Eye (tissue), 1 donor: Measurements from ENCODE around the gene EPS15.
A peak's percentile ranks its signal among the peaks of the same experiment; 100 is the strongest.
"Not testable (repeated sequence)": the region's sequence is repeated elsewhere in the genome, so short reads cannot be mapped to it uniquely, and the experiment has no call there.

ENCODE experiments used
- DNase-seq: peaks from one replicate; pipeline ENCODE4 v3.0.0-alpha.2; 2015

The EPS15 gene

GRCh38 chr1:51330331-51331201, 188.5 kb downstream of the EPS15 start, which contains the start of gene TTC39A:
Gene TTC39A (minus strand): TSS chr1:51330562. CDS start chr1:51330477, 85 bp downstream.
- DNase-seq = peak; percentile 39

DNA sequence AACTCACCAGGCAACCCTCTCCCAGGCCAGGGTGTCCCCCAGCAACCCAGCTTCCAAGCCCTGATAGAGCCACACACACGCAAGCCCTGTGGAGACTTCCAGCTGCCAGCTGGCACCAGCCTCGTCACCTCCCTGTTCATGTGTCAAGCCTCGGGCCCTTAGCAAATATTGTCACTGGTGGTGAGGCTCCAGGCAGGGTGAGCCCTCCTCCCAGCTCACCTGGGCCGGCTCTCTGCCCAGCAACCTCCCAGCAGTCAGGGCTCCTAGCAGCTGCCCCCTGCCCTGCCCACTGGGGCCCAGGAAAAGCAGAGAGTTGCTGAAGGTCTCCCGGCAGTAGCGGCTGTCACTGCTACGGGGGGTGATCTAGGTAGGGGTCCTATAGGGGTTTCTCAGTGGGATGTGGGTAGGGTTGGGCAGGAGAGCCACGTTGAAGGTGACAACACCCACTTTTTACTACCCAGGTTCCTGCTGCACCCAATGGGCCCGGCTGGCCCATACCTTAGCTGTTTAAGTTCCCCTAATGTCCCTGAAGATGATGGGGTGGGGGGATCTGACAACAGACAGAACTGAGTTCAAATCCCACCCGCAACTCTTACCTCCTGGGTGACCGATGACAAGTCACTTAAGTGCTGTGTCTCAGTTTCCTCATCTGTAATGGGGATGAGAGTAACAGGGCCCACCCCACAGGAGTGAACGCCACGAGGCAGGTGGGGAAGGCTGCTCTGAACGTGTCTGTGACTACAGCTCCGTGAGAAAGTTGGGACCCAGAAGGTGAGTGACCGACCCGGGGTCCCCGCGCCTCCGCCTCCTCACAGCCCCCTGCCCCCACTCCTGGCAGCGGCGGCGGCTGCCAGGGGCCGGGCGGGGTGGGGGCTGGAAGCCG, 189.4 kb downstream of the EPS15 start:
- DNase-seq = peak; percentile 35

DNA sequence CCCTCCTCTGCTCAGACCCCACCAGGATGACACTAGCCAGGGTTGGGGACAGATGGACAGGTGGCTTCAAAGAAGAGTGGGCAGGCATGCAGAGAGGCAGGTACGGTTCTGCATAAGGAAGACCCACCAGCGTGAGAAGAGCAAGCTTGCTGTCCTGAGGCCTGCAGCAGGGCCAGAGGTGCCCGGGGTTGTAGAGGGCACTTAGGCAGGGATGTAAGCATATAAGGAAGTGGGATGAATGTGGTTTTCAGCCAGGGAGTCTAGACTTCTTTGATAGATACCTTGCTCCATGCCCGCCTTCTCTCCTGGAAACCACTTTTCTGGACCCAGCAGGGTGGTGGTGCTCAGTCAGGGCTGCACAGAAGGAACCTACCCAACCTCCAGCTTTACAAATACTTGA, 190.1 kb downstream of the EPS15 start:
- no peak for DNase-seq

DNA sequence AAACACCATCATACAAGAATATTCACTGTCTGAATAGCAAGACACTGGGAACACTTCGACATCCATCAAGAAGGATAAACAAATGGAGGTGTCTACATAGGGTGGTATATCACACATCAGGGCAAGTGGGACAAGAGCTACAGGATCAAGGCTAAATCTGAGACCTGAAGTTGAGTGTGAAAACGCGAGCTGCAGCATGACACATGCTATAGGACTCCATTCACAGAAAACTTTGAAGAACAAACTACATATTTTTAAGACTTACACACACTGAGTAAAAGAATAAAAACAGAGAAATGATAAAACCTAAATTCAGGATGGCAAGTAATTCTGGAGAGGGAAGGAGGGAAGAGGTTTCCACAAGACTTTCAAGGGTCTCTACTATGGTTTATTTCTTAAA, 190.8 kb downstream of the EPS15 start:
- DNase-seq = no peak

GRCh38 chr1:51327386-51327785, 191.7 kb downstream of the EPS15 start:
- no peak for DNase-seq

- no peak for DNase-seq
These were observed 192.2 kb downstream of the EPS15 start for GRCh38 chr1:51326839-51327238.

DNA sequence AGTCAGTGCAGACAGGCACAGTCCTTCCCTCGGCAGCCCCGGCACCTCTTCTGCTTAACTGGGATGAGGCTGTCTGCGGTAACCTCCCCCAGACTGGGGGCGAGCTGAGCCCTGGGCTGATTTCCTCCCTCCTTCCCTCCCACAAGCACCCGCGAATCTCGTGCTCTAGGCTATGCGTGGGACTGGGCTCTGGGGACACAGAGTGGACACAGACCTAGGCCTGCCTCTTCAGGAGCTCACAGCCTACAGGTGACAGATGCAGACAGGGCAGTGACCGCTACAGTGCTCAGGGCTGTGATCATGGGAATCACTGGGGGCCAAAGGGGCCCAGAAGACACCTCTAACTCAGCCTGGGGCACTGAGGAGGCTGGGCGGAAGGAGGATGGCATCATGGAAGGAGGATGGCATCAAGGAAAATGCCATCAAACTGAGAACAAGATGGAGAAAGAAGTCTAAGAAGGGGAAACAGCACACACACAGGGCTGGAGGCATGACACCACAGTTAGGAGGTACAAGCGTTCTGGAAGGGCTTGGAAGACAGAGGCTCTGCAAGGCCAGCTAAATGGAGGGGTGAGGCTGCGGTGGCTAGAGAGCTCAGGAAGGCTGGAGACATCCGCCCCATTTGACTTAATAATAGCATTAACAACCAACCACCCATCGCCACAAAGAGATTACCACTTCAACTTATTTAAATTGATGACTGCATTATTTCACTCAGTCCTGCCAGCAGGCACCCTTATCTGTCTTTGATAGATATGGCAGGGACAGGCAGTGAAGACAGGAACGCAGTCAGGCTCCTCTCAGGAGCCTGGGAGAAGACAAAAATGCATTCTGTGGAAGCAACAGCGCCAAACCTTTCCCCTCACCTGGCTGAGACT, 192.9 kb downstream of the EPS15 start:
- no peak for DNase-seq

DNA sequence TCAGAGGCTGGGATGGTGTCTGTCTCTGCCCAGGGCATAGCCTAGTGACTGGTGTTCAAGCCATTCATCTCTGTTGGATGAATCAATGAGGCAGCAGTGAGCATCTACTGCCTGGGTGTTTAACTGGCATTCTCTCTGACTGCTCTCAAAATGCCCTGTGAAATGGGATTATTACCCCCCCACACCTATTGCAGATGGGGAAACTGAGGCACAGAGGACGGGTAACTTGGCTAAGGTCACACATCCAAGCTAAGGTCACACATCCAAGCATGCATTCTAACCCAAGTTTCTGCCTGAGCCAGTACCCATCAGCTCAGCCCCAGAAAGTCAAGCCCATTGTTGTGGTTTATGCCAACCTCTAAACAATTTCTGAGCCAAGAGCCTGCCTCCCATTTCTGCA, 193.7 kb downstream of the EPS15 start:
- DNase-seq = no peak

- not testable (repeated sequence) for DNase-seq
These were observed 194.1 kb downstream of the EPS15 start for GRCh38 chr1:51325011-51325385.

DNA sequence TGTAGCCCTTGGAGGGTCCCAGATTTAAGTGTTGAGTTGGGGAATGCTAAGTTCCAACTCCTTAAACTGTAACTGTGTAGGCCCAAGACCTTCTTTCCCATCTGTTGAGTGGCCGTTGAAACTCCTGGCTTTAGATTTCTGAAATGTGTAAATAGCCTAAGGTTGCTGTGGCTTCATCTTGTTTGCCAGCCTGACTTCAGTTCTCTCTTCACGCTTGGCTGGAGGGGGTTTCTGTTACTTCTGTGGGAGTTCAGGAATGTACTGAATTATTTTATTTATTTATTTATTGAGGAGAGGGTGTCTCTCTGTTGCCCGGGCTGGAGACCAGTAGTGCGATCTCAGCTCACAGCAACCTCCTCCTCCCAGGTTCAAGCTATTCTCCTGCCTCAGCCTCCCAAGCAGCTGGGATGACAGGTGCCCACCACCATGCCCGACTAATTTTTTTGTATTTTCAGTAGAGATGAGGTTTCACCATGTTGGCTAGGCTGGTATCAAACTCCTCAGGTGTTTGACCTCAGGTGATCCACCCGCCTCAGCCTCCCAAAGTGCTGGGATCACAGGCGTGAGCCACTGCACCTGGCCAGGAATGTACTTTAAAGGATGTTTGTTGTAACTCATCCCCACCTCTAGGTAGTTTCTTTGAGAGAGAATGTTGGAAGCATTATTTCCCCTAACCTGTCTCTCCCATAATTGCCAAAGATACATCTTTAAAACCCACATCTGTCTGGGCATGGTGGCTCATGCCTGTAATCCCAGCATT, 194.6 kb downstream of the EPS15 start:
- no peak for DNase-seq

- no peak for DNase-seq
These were observed 195.3 kb downstream of the EPS15 start for GRCh38 chr1:51323778-51324177.

DNA sequence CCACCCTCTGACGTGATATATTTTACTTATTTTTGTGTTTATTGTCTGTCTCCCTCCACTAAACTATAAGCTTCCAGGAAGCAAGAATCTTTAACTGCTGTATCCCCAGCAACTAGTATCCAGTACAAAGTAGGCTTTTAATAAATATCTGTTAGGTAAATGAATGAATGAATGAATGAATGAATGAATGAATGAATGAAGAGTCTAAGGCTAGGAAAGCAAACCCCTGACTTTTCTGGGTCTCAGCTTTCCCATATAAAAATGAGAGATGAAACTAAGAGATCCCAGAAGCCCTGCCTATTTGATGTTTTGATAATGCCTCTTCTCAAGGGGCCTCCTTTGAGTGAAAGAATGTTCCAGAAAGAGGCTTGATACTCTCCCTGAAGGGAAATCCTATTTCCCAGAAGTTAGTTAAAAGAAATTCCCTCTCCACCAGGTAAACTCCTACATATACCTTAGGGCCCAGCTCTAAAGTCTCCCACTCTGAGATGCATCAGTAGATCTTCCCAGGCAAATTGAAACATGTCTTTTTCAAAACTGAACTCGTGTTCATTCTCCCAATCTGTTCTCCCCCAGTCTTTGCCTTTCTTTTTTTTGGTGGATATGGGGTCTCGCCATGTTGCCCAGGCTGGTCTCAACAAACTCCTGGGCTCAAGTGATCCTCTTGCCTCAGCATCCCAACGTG, 196.5 kb downstream of the EPS15 start:
- no peak for DNase-seq

DNA sequence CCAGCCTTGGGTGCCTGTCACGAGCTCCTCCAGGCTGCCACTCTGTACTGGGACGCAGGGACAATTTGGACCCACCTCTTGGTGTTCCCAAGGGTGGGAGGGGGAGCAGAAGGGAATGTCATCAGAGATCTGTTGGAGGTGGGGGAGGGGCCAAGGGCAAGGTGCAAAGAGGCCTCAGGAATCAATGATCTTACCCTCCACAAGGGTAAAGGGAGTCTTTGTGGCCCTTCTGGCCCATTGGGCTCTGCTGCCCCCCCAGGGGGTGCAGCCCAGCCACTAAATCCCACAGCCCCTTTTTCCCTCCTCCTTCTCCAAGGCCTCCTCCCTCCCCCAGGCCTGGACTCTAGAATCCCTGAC, 197.2 kb downstream of the EPS15 start:
- DNase-seq = no peak

GRCh38 chr1:51320967-51321923, 197.8 kb downstream of the EPS15 start:
- DNase-seq = no peak

GRCh38 chr1:51317798-51318197, 201.3 kb downstream of the EPS15 start:
- DNase-seq = no peak

DNA sequence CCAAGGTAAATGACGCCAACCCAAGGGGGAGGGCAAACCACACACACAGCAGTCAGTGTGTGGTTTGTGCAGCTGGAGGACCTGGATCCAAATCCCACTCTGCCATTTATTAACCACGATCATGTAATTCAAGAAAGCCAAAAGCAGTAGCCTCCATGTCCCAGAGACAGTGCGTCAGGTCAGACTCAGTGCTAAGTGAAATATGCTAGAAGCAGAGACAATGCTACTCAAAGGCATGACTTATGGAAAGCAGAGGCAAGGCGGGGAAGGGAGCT, 202.3 kb downstream of the EPS15 start:
- DNase-seq = no peak

- no peak for DNase-seq
These were observed 202.8 kb downstream of the EPS15 start for GRCh38 chr1:51316113-51316845.

DNA sequence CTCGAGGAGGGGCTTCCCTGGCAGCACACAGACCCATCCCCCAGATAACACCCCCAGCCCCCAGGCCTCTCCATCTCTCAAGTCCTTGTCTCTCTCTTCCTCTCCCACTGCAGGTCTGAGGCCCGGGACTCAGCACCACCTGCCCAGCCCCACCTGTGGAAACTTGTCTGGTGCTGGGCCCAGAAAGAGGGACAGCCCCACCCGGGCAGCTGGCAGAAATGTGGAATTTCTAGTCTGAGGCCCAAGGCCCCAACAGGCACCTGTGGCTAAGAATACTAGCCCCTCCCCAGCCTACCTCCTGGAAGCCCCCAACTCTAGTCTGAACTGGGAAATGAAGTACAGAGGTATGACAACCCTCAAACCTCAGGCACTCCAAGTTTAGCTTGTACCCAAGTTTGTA, 204.1 kb downstream of the EPS15 start:
- DNase-seq = no peak

- no peak for DNase-seq
These were observed 204.9 kb downstream of the EPS15 start for GRCh38 chr1:51313961-51314777.
